ENCODE data around the gene HORMAD2.
"Not testable (repeated sequence)": the region's sequence is repeated elsewhere in the genome, so short reads cannot be mapped to it uniquely, and the experiment has no call there.

HORMAD2 gene

DNA sequence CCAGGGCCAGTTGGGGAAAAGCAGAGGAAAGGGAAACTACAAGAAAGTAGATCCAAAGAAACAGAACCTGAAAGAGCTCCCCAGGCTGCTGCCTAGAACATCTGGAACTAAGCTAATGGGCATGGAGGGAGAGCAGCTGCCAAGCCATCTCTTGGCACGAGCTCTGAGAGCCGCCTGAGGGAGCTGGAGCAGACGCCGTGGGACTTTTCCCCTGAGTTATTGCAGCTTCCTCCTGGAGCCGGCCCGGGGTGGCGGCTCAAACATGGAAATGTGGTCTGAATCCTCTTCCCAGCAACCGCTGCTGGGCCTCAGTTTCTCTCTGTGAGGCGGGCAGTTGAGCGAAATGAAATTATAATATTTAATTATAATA, 124.5 kb downstream of the HORMAD2 start:
- no peak overlapping the region for H3K27ac Mint-ChIP-seq
- H3K4me1 Mint-ChIP-seq = peaks cover 7% of the 10 kb centered on the region
- H3K9me3 Mint-ChIP-seq = no peaks in the 10 kb centered on the region
- ATAC-seq (no peak), DNase-seq (no peak)
- H3K27me3 Mint-ChIP-seq = no peaks in the 10 kb centered on the region
- H3K36me3 Mint-ChIP-seq (ENCODE audit: low read depth) = no peaks in the 10 kb centered on the region
- H3K4me3 Mint-ChIP-seq = no peak overlapping the region

DNA sequence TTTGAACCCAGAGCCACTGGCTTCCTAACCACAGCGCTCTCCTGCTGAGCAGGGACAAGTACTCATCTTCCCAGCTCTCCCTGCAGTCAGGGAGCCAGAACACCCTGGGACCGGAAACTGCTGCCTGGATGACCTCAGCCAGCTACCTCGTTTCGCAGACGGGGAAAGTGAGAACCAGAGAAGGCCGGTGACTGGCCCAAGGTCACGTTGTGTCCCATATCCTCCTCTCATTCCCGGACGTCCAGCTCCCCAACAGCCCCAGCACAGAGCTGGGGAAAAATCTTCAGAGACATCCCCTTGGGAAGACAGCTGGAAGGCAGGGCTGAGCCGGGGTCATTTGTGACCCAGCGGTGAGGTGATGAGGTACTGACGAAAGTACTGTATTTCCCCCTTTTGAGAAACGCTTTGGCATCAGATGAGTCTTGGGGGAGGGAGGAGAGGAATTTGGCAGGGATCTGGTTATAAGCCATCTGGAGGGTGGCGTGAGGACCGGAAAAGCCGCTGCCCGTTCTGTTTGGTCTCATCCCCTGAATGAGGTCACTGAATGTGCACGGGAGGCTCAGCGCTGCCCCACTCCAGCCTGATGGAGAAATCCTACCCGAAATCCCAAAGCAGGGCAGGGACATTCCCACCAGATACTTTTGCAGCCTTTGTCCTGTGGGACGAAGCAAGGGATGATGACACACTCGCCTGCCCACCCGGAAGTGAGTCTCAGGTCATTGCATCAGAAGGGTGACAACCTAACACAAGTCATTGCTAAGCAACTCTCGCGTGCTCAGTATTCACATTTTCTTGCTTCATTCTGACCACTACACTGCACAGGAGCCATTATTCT, 125.2 kb downstream of the HORMAD2 start:
- Mint-ChIP-seq H3K4me1 (peaks cover 10% of the 10 kb centered on the region), H3K27ac (no peak overlapping the region), H3K9me3 (no peaks in the 10 kb centered on the region), H3K27me3 (no peaks in the 10 kb centered on the region), H3K36me3 (ENCODE audit: low read depth) (no peaks in the 10 kb centered on the region), H3K4me3 (no peak overlapping the region)
- no peak for ATAC-seq
- DNase-seq = no peak

DNA sequence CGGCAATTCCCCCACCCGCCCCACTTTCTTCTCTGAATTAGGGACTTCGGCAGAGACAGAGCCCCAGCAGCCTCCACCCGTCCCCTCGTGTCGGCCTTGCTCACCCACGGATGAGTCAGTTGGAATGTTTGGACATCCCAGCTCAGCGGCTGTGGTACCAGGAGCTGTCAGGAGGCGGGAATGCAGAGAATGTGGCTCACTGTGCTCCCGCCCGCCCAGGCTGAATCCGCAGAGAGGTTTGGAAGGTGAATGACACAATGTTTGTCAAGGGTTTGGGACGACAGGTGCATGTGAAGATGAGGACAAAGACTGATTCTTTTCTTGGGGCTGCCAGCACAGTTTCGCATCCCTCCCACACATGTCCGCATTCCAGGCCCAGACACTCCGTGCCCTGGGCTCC, 126.7 kb downstream of the HORMAD2 start:
- no peaks in the 10 kb centered on the region for H3K36me3 Mint-ChIP-seq (ENCODE audit: low read depth)
- H3K9me3 Mint-ChIP-seq = no peaks in the 10 kb centered on the region
- DNase-seq = no peak
- no peak overlapping the region for H3K27ac Mint-ChIP-seq
- no peak for ATAC-seq
- H3K4me3 Mint-ChIP-seq = no peak overlapping the region
- H3K4me1 Mint-ChIP-seq = peaks cover 10% of the 10 kb centered on the region
- H3K27me3 Mint-ChIP-seq = no peaks in the 10 kb centered on the region

DNA sequence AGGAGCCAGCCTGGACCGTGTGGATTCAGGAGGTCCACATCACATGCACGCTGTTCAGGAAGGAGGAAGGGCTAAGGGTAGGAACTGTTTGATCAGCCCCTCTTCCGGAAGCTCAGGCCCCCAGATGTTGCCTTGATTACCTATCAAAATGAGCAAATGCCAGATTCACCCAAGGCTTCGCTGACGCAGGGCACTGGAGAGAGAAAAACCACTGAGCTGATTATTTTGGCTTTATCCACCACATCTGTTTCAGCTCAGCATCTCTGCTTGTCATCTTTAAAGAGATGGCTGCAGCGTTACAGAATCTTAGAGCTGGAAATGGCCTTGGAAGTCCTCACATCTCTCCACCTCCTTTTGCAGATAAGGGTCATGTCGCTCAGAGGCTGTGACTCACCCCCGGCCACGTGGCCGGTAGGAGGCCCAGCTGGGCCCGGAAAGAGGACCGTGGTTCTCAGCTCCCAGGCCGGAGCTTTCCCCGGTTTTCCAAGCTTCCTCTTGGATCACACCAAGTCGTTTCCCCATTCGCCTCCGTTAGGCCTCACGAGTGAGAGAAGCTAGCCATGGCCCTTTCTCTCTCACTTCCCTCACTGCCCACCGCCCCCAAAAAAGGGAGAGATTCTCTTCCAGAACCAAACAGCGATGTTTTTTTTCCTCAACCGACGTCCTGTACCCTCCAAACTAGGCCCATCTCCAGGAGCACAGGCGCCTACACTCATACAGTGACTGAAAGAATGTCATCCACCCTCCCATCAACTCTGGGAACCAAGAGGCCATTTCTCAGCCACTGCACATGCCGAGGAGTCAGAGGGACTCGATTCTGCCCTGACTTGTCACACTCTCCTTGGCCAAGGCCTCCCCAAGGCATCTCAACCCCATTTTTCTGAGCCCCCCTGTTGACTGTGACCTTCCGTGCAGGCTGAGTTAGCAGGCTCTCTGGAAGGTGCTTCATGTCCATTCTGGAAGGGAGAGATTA, 128.7 kb downstream of the HORMAD2 start:
- Mint-ChIP-seq H3K9me3 (no peaks in the 10 kb centered on the region), H3K27ac (peak overlapping the region; percentile 71), H3K36me3 (ENCODE audit: low read depth) (no peaks in the 10 kb centered on the region), H3K27me3 (peaks cover 2% of the 10 kb centered on the region), H3K4me3 (no peak overlapping the region), H3K4me1 (peaks cover 25% of the 10 kb centered on the region)
- ATAC-seq = no peak
- DNase-seq = no peak

DNA sequence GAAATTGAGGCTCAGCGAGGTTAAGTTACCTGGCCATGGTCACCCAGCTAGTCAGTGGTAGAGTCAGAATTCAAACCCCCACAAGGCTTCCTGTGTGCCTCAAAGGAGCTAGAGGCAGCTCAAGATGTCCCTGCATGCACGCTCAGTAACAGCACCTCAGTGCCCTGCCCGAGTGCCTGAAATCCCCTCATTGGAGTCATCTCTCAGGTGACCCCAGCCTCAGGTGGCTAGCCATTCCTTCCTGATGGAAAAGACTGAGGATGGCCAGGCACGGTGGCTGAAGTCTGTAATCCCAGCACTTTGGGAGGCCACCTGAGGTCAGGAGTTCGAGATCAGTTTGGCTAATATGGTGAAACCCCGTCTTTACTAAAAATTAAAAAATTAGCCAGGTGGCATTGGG, 129.4 kb downstream of the HORMAD2 start:
- no peaks in the 10 kb centered on the region for H3K9me3 Mint-ChIP-seq
- ATAC-seq = no peak
- H3K4me3 Mint-ChIP-seq = no peak overlapping the region
- no peak overlapping the region for H3K27ac Mint-ChIP-seq
- DNase-seq = no peak
- peaks cover 2% of the 10 kb centered on the region for H3K27me3 Mint-ChIP-seq
- H3K36me3 Mint-ChIP-seq (ENCODE audit: low read depth) = no peaks in the 10 kb centered on the region
- H3K4me1 Mint-ChIP-seq = peaks cover 25% of the 10 kb centered on the region

DNA sequence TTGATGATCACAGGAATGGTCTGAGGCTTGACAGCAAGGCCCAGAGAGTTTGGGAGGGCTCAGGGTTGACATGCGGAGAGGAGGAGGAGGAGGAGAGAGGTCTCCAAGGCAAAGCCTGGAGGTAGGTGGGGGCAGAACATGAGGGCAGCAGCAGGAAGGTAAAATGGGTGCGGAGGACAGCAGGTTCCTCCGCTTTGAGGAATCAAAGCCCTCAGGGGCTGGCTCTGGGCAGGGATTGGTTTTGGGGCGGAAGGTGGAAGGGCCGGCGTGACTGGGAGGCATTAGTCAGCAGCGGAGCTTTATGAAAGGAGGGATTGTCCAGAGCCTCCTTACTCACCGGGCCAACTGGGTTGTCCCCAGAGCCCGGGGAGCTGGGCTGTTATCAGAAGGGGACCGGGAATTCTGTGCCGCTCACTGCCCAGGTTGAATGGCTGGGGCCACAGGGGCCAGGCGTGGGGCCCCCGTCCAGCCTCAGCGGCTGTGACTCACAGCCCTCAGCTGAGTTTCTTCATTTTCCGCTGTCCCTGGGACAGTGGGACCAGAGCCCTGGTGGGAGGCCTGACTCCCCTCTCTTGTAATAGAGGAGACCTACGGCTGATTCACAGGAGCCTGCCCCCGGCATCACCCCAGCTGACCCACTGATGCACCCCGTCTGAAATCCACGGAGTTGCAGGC, 130.1 kb downstream of the HORMAD2 start:
- DNase-seq = no peak
- Mint-ChIP-seq H3K4me3 (no peak overlapping the region), H3K4me1 (peaks cover 30% of the 10 kb centered on the region), H3K36me3 (ENCODE audit: low read depth) (no peaks in the 10 kb centered on the region), H3K9me3 (no peaks in the 10 kb centered on the region), H3K27ac (no peak overlapping the region), H3K27me3 (peaks cover 2% of the 10 kb centered on the region)
- ATAC-seq = no peak

DNA sequence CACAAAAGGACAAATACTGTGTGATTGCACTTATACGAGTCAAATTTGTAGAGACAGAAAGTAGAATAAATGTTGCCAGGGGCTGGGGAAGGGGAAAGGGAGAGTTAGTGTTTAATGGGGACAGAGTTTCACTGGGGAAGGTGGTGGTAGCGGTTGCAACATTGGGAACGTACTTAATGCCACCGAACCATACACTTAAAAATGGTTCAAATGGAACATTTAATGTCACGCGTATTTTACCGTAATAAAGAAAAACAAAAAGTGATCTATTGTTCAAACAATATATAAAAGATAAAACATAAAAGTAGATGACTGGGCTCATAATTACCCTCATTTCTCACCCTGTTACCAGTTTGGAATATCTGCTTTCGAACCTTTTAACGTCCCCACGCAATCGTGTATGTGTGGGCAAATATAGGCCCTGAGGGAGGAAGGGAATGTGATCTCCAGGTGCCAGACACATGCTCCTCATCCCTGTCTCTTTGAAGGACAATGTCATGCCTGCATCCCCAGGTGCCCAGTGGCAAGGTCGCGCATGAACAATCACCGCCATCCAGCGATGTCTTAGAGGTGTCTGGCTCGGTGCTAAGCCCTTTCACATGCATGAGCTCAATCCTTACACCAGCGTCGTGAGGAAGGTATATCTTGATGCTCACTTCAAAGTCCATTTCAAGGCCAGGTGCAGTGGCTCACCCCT, 131.0 kb downstream of the HORMAD2 start:
- Mint-ChIP-seq H3K4me1 (peaks cover 34% of the 10 kb centered on the region), H3K4me3 (no peak overlapping the region), H3K27ac (no peak overlapping the region), H3K36me3 (ENCODE audit: low read depth) (no peaks in the 10 kb centered on the region), H3K27me3 (peaks cover 2% of the 10 kb centered on the region), H3K9me3 (no peaks in the 10 kb centered on the region)
- DNase-seq (no peak), ATAC-seq (no peak)

DNA sequence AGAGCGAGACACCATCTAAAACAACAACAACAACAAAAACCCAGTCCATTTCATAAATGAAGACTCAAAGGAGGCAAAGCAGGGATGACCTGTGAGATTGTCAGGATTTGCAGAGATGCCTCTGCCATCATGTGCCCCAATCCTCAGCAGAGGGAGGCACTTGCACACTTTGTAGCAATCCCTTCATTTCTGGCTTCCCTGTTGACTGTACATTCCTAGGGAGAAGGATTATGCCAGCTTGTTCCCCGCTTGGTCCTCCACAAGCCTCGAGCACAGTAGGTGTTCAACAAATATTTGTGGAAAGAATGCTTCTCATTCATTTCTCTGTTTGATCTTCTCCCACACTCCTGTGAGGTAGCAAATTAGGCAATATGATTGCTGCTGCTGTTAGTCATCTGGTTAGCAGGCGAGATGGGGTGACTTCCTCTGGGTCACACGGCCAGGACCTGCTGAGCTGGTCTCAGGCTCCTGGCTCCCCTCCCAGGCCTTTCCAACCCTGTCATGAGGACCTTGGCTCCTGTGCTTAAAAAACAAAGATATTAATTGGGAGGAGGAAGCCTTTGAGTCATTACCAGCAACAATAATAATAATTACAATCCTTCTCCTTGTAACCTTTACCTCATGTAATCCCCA, 132.2 kb downstream of the HORMAD2 start:
- no peaks in the 10 kb centered on the region for H3K36me3 Mint-ChIP-seq (ENCODE audit: low read depth)
- no peaks in the 10 kb centered on the region for H3K9me3 Mint-ChIP-seq
- no peak overlapping the region for H3K4me3 Mint-ChIP-seq
- H3K4me1 Mint-ChIP-seq = peaks cover 34% of the 10 kb centered on the region
- DNase-seq (no peak), ATAC-seq (peak; percentile 87)
- no peak overlapping the region for H3K27ac Mint-ChIP-seq
- H3K27me3 Mint-ChIP-seq = peaks cover 2% of the 10 kb centered on the region

DNA sequence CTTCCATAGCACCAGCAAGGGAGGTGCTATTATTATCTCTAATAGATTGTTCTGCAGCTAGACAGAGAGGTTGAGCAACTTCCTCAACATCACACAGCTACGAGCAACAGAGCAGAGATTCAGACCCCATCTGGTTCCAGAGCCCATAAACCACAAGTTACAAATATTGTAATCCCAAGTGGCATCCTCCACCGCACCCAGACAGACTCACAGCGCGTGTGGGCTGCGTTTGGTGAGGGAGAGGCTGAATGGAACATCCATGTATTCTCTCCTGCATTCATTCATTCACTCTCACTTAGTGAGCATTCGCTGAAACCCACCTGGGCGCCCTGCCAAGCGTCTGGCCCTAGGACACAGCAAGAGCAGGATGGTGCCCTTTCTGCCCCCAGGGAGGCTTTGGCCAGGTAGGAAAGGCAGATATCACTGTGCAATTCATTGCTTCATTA, 132.8 kb downstream of the HORMAD2 start:
- no peaks in the 10 kb centered on the region for H3K9me3 Mint-ChIP-seq
- H3K4me3 Mint-ChIP-seq = no peak overlapping the region
- H3K27me3 Mint-ChIP-seq = peaks cover 2% of the 10 kb centered on the region
- ATAC-seq (no peak), DNase-seq (no peak)
- peaks cover 34% of the 10 kb centered on the region for H3K4me1 Mint-ChIP-seq
- no peak overlapping the region for H3K27ac Mint-ChIP-seq
- no peaks in the 10 kb centered on the region for H3K36me3 Mint-ChIP-seq (ENCODE audit: low read depth)

DNA sequence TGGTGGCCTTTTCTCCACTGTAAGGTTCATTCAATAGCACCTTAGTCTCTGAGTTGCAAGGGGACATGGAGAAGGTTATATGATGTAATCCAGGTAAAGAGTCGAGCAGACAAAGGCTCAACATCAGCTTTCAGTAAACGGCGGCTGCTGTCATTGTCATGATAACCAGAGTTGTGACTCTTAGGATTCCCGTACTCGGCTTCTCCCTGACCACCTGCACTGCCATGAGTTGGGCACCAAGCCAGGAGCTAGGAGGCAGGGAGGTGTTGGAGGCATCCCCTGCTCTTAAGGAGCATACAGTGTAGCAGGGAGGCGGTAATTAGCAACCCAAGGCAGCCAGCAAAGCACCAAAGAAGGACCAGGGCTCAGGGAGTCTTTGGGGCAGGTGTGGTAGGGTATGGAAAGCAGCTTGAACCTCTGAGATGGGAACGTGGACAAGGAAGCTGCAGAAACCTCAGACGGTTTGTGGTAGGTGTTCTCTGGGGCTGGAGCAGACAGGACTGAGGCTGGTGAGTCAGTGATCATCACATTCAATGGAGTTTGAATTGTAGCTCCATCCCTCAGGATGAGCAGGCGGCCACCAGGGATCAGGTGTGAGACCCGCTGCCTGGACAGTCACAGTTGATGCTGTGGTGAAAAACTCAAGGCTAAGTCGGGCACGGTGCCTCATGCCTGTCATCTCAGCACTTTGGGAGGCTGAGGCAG, 134.6 kb downstream of the HORMAD2 start:
- peak overlapping the region; percentile 41 for H3K27ac Mint-ChIP-seq
- no peaks in the 10 kb centered on the region for H3K9me3 Mint-ChIP-seq
- H3K4me1 Mint-ChIP-seq = peaks cover 34% of the 10 kb centered on the region
- DNase-seq (no peak), ATAC-seq (no peak)
- peaks cover 2% of the 10 kb centered on the region for H3K27me3 Mint-ChIP-seq
- H3K36me3 Mint-ChIP-seq (ENCODE audit: low read depth) = no peaks in the 10 kb centered on the region
- no peak overlapping the region for H3K4me3 Mint-ChIP-seq

DNA sequence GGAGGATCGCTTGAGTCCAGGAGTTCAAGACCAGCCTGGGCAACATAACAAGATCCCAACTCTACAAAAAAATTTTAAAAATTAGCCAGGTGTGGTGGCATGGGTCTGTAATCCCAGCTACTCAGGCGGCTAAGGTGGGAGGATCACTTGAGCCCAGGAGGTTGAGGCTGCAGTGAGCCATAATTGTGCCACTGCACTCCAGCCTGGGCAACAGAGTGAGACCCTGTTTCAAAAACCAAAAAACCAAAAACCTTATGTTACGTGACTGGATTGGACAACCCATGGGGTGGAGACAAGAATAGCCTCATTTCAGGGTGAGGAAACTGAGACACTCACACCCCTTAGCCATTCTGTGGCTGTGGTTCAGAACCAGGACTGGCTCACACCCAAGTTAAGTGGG, 136.0 kb downstream of the HORMAD2 start:
- ATAC-seq; DNase-seq; H3K36me3 Mint-ChIP-seq (ENCODE audit: low read depth); H3K9me3 Mint-ChIP-seq; H3K27me3 Mint-ChIP-seq; H3K27ac Mint-ChIP-seq; H3K4me3 Mint-ChIP-seq: not testable (repeated sequence)
- H3K4me1 Mint-ChIP-seq = peaks cover 44% of the 10 kb centered on the region

DNA sequence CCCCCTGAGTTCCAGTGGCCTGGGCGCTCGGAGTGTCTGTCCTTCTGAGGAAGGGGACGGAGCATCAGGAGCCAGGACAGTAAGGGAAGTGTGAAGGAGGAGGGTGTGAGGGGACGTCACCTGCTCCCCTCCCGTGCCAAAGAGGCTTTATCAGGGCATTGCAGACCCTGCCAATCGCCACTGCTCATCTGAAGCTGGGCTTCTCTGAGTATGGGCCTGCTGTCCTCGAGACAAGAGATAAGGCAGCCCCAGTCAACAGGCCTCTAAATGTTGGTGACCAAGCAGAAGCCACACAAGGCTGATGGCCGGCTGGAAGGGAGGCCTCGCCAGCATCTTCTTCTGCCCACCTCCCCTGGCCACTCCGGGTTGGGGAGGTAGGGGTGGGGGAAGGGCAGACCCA, 136.4 kb downstream of the HORMAD2 start:
- DNase-seq (no peak), ATAC-seq (no peak)
- H3K4me1 Mint-ChIP-seq = peaks cover 48% of the 10 kb centered on the region
- no peaks in the 10 kb centered on the region for H3K9me3 Mint-ChIP-seq
- H3K27ac Mint-ChIP-seq = no peak overlapping the region
- H3K36me3 Mint-ChIP-seq (ENCODE audit: low read depth) = no peaks in the 10 kb centered on the region
- peaks cover 2% of the 10 kb centered on the region for H3K27me3 Mint-ChIP-seq
- H3K4me3 Mint-ChIP-seq = no peak overlapping the region
